Neural progenitor cell (in vitro differentiated cells): ENCODE results near the gene MEGF9.

ENCODE experiments used
- EZH2 ChIP-seq: fragments of 200-600 bp; sonication (generic); IDR thresholded peaks from 2 replicates; pipeline ENCODE4 v1.6.1; 2017; ENCODE audit warnings: antibody characterized with exemption, mild to moderate bottlenecking, moderate library complexity
- TF ChIP-seq, protein P1 (sequence below): fragments of 200-600 bp; sonication (generic); IDR thresholded peaks from 2 replicates; pipeline ENCODE4 v1.5.1; 2017; ENCODE audit warnings: antibody characterized with exemption, mild to moderate bottlenecking

DNA sequence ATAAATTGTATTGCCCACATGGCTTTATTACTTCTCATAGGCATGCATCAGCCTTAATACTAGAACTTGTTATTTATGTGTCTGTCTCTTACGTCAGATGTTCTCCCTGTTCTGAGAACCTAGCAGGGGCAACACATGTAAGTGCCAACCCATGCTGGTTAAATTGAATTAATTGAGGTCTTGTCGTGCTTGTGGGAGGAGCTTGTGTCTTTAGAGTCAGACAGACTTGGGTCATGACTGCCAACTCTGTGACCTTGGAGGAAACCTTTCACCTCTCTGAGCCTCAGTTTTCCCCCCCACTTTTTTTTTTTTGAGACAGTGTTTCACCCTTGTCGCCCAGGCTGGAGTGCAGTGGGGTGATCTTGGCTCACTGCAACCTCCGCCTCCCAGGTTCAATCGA, 2.2 kb upstream of the MEGF9 start:
- TF ChIP-seq EZH2: no peak
- TF ChIP-seq, protein P1, sequence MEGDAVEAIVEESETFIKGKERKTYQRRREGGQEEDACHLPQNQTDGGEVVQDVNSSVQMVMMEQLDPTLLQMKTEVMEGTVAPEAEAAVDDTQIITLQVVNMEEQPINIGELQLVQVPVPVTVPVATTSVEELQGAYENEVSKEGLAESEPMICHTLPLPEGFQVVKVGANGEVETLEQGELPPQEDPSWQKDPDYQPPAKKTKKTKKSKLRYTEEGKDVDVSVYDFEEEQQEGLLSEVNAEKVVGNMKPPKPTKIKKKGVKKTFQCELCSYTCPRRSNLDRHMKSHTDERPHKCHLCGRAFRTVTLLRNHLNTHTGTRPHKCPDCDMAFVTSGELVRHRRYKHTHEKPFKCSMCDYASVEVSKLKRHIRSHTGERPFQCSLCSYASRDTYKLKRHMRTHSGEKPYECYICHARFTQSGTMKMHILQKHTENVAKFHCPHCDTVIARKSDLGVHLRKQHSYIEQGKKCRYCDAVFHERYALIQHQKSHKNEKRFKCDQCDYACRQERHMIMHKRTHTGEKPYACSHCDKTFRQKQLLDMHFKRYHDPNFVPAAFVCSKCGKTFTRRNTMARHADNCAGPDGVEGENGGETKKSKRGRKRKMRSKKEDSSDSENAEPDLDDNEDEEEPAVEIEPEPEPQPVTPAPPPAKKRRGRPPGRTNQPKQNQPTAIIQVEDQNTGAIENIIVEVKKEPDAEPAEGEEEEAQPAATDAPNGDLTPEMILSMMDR: no peak
